Measurements from ENCODE around the gene TAF1C. TPM values are rescaled to one million over a fixed set of nuclear protein-coding genes. Genes with fewer than 3 reads are reported as not detected.

TAF1C gene
- total and polyA plus RNA-seq, 2 of the 4 experiments (the other 2 are of a cell fraction), result 7.3 to 35.5 TPM

DNA sequence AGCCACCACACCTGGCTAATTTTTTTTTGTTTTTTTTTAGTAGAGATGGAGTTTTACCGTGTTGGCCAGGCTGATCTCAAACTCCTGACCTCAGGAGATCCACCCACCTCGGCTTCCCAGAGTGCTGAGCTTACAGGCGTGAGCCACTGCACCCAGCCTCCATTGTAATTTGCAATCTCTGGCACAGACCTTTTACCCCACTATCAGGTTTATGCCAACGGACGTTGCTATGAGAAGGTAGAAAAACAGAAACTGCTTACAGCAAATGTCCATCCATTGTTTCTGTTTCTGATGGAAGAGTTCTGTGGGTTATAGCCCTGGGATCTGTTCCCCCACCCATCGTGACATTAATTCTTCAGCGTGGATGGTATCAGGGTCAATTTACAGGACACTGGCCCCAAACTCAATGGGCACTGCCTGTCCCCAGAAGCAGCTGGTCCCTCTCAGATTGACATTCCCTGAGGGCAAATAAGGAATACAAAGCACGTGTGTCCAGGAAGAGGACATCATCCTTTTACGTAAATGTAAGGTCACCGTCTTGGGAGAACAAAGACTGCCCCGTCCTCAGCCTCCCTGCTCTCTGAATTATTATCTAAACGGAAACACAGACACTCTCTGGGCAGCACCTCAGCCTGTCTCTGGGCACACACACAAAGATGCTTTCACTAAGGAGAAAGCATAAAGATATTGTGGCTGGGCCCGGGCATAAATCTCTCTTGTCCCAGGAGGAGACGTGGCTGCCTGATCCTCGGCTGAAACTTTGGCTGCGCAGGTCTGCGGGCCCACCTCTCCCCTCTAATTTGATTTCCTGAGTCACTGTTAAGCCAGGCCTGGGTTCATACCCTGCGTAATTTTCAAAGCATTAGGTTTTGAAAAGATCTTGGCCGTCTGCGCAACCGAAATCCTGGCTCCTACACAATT is 47.7 kb upstream of the TAF1C start:
- H4K20me1 ChIP-seq (ENCODE audit: insufficient read depth, low read length), result no peaks in the 10 kb centered on the region
- in situ Hi-C loops (cut with MboI; ENCODE audit: low sequenced_read_pairs), result no loop called here
- ATAC-seq (ENCODE audit: low read depth), result no peak
- H3K27ac ChIP-seq (ENCODE audit: insufficient read depth, low read length), result no peak overlapping the region
- no peak overlapping the region for H3K4me2 ChIP-seq (ENCODE audit: low read depth, low read length)
- H3K4me1 ChIP-seq (ENCODE audit: control insufficient read depth, insufficient read depth, low read length), result no peaks in the 10 kb centered on the region; the same call in 1 of the 2 replicates
- intact Hi-C loops (cut with micrococcal nuclease), result no loop called here
- no peak overlapping the region for H3K18ac ChIP-seq (ENCODE audit: low read depth, low read length)
- no peak overlapping the region for H4K91ac ChIP-seq (ENCODE audit: insufficient read depth, low read depth, low read length)
- no peaks in the 10 kb centered on the region for H3K79me1 ChIP-seq (ENCODE audit: low read depth in 1 of 2, low read length in 2 of 2)
- H2BK5ac ChIP-seq (ENCODE audit: low read depth, low read length, poor library complexity, severe bottlenecking), result no peak overlapping the region
- 62% methylated on average over 3 of the region's 21 CpGs; no CpG with 5 or more reads in 1 of the 2 experiments for WGBS, 2 experiments (ENCODE audit: extremely low coverage in 2 of 2, insufficient read length in 1 of 2)
- no peaks in the 10 kb centered on the region for H3K36me3 ChIP-seq (ENCODE audit: control insufficient read depth, insufficient read depth, low read length)
- H2BK20ac ChIP-seq (ENCODE audit: low read depth, low read length), result no peak overlapping the region
- no peak overlapping the region for H3K23ac ChIP-seq (ENCODE audit: low read depth, low read length)
- no peak overlapping the region for H4K8ac ChIP-seq (ENCODE audit: low read depth in 2 of 2, low read length in 2 of 2)
- CTCF ChIA-PET, result no interaction called here
- no peak overlapping the region for H3K14ac ChIP-seq (replicated peaks; ENCODE audit: low read depth, low read length)
- no peak overlapping the region for H4K5ac ChIP-seq (ENCODE audit: low read depth, low read length)
- no peak overlapping the region for H3K4ac ChIP-seq (ENCODE audit: low read depth, low read length)
- BruUV-seq (replicated peaks), result no TSS peak
- no peak overlapping the region for H2BK120ac ChIP-seq (ENCODE audit: low read depth, low read length)
- no peak overlapping the region for H3K56ac ChIP-seq (ENCODE audit: extremely low read depth, insufficient read depth, low read length)
- H2AFZ ChIP-seq (replicated peaks; ENCODE audit: low read length, poor library complexity), result no peak overlapping the region
- H3K9me1 ChIP-seq (ENCODE audit: insufficient read depth, low read length), result no peaks in the 10 kb centered on the region
- dilution Hi-C loops (cut with HindIII; ENCODE audit: low sequenced_read_pairs, unreplicated experiment), result no loop called here
- no peak overlapping the region for H2AK5ac ChIP-seq (ENCODE audit: low read depth, low read length)
- POLR2A ChIA-PET (ENCODE audit: unreplicated experiment), result no interaction called here
- no peak overlapping the region for H2BK15ac ChIP-seq (ENCODE audit: low read depth, low read length)
- peaks cover 43% of the 10 kb centered on the region for H3K27me3 ChIP-seq (ENCODE audit: control insufficient read depth, insufficient read depth, low read length)
- no peak overlapping the region for H2AK9ac ChIP-seq (replicated peaks; ENCODE audit: low read depth, low read length, poor library complexity)
- no peak for DNase-seq
- H3K4me3 ChIP-seq (ENCODE audit: insufficient read depth, low read depth, low read length), result no peak overlapping the region
- H3K9ac ChIP-seq (ENCODE audit: low read depth, low read length), result no peak overlapping the region
- no peaks in the 10 kb centered on the region for H3K9me3 ChIP-seq (ENCODE audit: control insufficient read depth, insufficient read depth, low read length)
- TF ChIP-seq, protein P1, sequence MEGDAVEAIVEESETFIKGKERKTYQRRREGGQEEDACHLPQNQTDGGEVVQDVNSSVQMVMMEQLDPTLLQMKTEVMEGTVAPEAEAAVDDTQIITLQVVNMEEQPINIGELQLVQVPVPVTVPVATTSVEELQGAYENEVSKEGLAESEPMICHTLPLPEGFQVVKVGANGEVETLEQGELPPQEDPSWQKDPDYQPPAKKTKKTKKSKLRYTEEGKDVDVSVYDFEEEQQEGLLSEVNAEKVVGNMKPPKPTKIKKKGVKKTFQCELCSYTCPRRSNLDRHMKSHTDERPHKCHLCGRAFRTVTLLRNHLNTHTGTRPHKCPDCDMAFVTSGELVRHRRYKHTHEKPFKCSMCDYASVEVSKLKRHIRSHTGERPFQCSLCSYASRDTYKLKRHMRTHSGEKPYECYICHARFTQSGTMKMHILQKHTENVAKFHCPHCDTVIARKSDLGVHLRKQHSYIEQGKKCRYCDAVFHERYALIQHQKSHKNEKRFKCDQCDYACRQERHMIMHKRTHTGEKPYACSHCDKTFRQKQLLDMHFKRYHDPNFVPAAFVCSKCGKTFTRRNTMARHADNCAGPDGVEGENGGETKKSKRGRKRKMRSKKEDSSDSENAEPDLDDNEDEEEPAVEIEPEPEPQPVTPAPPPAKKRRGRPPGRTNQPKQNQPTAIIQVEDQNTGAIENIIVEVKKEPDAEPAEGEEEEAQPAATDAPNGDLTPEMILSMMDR (conservative IDR thresholded peaks at IDR 0.05; ENCODE audit: low read depth, low read length), result no peak
